Tibial artery (tissue), 4 donors: ENCODE measurements around the gene FCN2.

Experiments used
- DNase-seq, 2 donors: peaks; one replicate each; pipeline ENCODE4 v3.0.0-alpha.2; 2019
- H3K27ac ChIP-seq, 2 donors: fragments of 200-600 bp; sonication (generic) in 1 of 2; 1 replicate in 1 of 2; 2 replicates in 1 of 2; pipeline ENCODE4 v1.5.1; 2018 to 2019; ENCODE audit warnings: mild to moderate bottlenecking in 1 of 2
- H3K27me3 ChIP-seq, 2 donors: fragments of 200-600 bp; sonication (generic) in 1 of 2; one replicate each; pipeline versions ENCODE4 v1.5.1 to v1.6.0; 2016 to 2019
- H3K36me3 ChIP-seq, 3 donors: fragments of 200-600 bp; sonication (generic) in 2 of 3; one replicate each; pipeline ENCODE4 v1.5.1; 2016 to 2019; ENCODE audit warnings: mild to moderate bottlenecking in 2 of 3
- H3K4me1 ChIP-seq, 4 donors: fragments of 200-600 bp; sonication (generic) in 2 of 4; 1 replicate in 3 of 4; 2 replicates in 1 of 4; pipeline ENCODE4 v1.5.1; 2016 to 2019
- H3K4me3 ChIP-seq, 2 donors: fragments of 200-600 bp; sonication (generic) in 1 of 2; 1 replicate in 1 of 2; 2 replicates in 1 of 2; pipeline ENCODE4 v1.5.1; 2018 to 2019; ENCODE audit warnings: mild to moderate bottlenecking in 2 of 2
- H3K9me3 ChIP-seq, 3 donors: fragments of 200-600 bp; sonication (generic) in 1 of 3; one replicate each; pipeline ENCODE4 v1.5.1; 2016 to 2019
- intact Hi-C: fragments of 100-400 bp; cut with DNase I; formaldehyde crosslinking; loops from one replicate; pipeline ENCODE4 v1.15.0; 2023; ENCODE audit warnings: low total_unique reads
- TF ChIP-seq, protein P1 (sequence below), 2 experiments: fragments of 200-600 bp in 1 of 2; fragments of 450-650 bp in 1 of 2; IDR thresholded peaks; one replicate each; pipeline ENCODE4 v1.5.1; 2017 to 2019; ENCODE audit warnings: antibody characterized with exemption in 2 of 2, mild to moderate bottlenecking in 1 of 2, moderate library complexity in 1 of 2

The FCN2 gene

DNA sequence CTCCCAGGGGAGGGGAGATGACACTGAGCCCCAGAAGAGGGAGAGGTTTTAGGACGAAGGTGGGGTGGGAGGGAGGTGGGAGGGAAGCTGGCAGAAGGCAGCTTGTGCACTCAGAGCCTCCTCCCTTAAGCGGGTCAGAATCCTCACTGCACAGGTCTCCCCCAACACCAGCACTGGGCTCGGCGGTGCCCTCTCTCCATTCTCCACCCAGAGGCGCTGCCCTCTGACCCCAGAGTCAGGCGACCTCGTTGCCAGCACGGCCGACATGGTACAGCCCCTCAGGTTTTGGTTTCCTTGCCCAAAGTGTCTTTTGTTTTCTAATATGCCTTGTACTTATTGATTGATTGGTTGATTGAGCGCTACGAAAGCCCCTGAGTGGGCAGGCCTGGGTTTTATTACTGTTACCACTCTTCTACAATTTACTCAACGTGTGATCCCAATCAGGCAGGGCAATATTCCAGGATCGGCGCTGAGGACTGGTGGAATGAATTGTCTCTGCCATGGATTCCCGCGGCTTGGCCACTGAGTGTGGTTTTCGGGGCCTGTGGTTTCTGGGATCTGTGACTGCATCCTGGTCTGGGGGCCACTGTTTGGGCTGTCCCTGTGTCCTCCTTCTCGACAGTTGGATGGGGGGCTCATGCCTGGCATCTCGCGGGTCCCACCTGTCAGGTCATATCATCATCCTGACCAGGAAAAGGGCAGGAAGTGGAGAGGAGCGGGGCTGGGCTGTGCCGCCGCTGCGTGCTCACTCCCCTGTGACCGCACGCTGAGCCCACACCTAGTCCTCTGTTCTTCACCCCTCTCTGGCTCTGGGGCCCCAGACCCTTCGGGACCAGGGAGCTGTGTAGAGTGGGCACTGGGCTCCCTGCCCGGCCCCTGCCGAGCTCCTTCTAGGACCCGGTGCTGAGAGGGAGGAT, 9.6 kb upstream of the FCN2 start:
- intact Hi-C loops = no loop called here
- TF ChIP-seq, protein P1, sequence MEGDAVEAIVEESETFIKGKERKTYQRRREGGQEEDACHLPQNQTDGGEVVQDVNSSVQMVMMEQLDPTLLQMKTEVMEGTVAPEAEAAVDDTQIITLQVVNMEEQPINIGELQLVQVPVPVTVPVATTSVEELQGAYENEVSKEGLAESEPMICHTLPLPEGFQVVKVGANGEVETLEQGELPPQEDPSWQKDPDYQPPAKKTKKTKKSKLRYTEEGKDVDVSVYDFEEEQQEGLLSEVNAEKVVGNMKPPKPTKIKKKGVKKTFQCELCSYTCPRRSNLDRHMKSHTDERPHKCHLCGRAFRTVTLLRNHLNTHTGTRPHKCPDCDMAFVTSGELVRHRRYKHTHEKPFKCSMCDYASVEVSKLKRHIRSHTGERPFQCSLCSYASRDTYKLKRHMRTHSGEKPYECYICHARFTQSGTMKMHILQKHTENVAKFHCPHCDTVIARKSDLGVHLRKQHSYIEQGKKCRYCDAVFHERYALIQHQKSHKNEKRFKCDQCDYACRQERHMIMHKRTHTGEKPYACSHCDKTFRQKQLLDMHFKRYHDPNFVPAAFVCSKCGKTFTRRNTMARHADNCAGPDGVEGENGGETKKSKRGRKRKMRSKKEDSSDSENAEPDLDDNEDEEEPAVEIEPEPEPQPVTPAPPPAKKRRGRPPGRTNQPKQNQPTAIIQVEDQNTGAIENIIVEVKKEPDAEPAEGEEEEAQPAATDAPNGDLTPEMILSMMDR (IDR thresholded peaks at IDR 0.05) = no peak
- Histone ChIP-seq H3K4me1 (no peaks in the 10 kb centered on the region), H3K36me3 (no peaks in the 10 kb centered on the region), H3K9me3 (no peaks in the 10 kb centered on the region), H3K27me3 (peaks cover 0 to 21% of the 10 kb centered on the region in 2 donors), H3K4me3 (no peak overlapping the region), H3K27ac (no peak overlapping the region)
- DNase-seq = peak in 1 of 2 donors; percentile 50

DNA sequence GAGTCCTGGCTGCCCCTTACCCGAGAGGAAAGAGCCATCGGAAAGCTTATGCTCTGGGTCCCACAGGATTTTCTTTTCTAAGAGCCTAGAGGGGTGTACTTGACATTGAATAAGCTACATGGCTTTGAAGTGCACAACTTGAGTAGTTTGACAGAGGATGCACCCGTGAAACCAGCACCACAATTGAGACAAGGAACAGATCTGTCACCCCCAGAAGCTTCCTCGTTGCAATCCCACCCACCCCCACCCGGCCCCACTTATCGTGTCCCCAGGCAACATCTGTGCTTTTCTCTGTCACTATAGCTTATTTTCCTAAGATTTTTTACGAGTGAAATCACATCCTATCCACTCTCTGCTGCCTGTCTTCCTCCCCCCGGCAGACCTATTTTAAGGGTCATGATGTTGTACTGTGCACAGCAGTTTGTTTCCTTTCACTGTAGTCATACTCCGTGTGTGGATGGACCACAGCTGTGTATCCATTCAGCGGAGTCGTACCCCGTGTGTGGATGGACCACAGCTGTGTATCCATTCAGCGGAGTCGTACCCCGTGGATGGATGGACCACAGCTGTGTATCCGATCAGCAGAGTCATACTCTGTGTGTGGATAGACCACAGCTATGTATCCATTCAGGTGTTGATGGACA, 8.8 kb upstream of the FCN2 start:
- H3K27me3 ChIP-seq = peaks cover 0 to 21% of the 10 kb centered on the region in 2 donors
- intact Hi-C loops = no loop called here
- no peak overlapping the region for H3K27ac ChIP-seq
- H3K4me3 ChIP-seq = no peak overlapping the region
- H3K4me1 ChIP-seq = no peaks in the 10 kb centered on the region
- DNase-seq = no peak
- H3K9me3 ChIP-seq = no peaks in the 10 kb centered on the region
- no peaks in the 10 kb centered on the region for H3K36me3 ChIP-seq
- TF ChIP-seq, protein P1 (IDR thresholded peaks at IDR 0.05) = no peak

DNA sequence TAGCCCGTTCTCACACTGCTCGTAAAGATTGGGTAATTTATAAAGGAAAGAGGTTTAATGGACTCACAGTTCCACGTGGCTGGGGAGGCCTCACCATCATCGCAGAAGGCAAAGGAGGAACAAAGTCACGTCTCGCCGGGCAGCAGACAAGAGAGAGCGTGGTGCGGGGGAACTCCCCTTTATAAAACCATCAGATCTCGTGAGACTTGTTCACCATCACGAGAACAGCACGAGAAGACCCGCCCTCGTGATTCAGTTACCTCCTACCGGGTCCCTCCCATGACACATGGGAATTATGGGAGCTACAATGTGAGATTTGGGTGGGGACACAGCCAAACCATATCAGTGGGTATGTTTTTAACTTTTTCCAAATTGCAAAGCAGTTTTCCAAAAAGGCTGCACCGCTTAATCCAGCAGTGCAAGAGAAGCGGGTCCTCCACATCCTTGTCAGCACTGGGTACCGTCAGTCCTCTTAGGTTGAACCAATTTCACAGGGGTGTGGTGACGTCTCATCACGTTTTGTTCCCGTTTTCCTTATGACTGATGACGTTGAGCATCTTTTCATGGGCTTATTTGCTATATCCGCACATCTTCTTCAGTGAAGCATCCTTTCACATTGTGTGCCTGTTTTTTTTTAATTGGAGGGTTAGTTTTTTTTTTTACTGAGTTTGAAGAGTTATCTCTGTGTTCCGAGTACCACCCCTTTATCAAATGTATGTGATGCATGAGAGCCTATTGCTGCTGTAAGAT, 8.0 kb upstream of the FCN2 start:
- Histone ChIP-seq H3K27me3 (peaks cover 0 to 21% of the 10 kb centered on the region in 2 donors), H3K4me3 (no peak overlapping the region), H3K4me1 (no peaks in the 10 kb centered on the region), H3K27ac (no peak overlapping the region), H3K9me3 (no peaks in the 10 kb centered on the region), H3K36me3 (no peaks in the 10 kb centered on the region)
- no peak for DNase-seq
- intact Hi-C loops = no loop called here
- TF ChIP-seq, protein P1 (IDR thresholded peaks at IDR 0.05) = no peak

DNA sequence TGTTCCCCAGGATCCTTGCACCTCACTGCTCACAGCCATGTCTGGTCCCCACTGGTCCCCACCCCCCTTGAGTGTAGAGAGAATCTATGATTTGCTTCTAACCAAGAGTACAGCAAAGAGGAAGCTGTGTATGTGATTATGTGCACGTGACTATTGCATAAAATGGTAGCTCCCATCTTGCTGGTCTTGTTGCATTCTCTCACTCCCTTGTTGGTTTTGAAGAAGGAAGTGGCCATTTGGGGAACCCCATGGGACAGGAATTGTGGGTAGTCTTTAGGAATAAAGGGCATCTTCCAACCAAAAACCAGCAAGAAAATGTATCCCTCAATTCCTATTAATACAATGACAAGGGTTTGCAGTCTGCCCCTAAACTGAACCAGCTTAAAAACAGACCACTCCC, 5.2 kb upstream of the FCN2 start:
- Histone ChIP-seq H3K27me3 (peaks cover 0 to 15% of the 10 kb centered on the region in 2 donors), H3K9me3 (no peaks in the 10 kb centered on the region), H3K4me1 (no peaks in the 10 kb centered on the region), H3K27ac (no peak overlapping the region), H3K4me3 (no peak overlapping the region), H3K36me3 (no peaks in the 10 kb centered on the region)
- intact Hi-C loops = no loop called here
- no peak for DNase-seq
- TF ChIP-seq, protein P1 (IDR thresholded peaks at IDR 0.05) = no peak

DNA sequence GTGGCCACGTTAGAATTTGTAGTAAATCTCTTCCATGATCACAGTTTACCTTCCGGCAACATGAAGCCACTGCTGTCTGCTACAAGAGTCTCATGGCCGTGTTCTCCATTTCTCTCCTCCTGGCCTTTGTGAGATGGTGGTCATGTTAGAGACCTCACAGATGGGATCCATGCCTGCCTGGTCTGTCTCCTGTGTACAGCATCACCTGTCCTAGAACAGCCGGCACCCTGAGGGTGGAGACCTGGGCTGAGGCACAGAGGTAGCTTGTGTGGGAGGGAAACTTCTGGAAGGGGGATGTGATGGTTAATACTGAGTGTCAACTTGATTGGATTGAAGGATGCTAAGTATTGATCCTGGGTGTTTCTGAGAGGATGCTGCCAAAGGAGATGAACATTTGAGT, 3.1 kb upstream of the FCN2 start:
- peaks cover 0 to 12% of the 10 kb centered on the region in 2 donors for H3K27me3 ChIP-seq
- H3K4me3 ChIP-seq = no peak overlapping the region
- intact Hi-C loops = no loop called here
- TF ChIP-seq, protein P1 (IDR thresholded peaks at IDR 0.05) = no peak
- no peak for DNase-seq
- no peaks in the 10 kb centered on the region for H3K9me3 ChIP-seq
- H3K36me3 ChIP-seq = no peaks in the 10 kb centered on the region
- H3K4me1 ChIP-seq = no peaks in the 10 kb centered on the region
- no peak overlapping the region for H3K27ac ChIP-seq
